Breast epithelium (tissue), 3 donors: ENCODE measurements around the gene PER3.
A peak's percentile ranks its signal among the peaks of the same experiment; 100 is the strongest.

Source experiments
- CTCF ChIP-seq, 3 donors: fragments of 450-650 bp; IDR thresholded peaks; one replicate each; pipeline ENCODE4 v1.5.1; 2016 to 2017; ENCODE audit warnings: antibody characterized with exemption in 3 of 3, mild to moderate bottlenecking in 3 of 3, moderate library complexity in 3 of 3
- POLR2AphosphoS5 ChIP-seq, 3 donors: sonication (generic); formaldehyde crosslinking; IDR thresholded peaks; one replicate each; pipeline ENCODE4 v1.6.1; 2017; ENCODE audit warnings: antibody characterized with exemption in 3 of 3

GRCh38 chr1:7783178-7783711, 846 bp upstream of the PER3 start:
- no peak for TF ChIP-seq CTCF (IDR thresholded peaks at IDR 0.05)
- peak in 1 of 3 donors; percentile 27 for TF ChIP-seq POLR2AphosphoS5 (IDR thresholded peaks at IDR 0.05)
